Vagina (tissue), 2 donors: Measurements from ENCODE around the gene LZTS2.
A peak's percentile ranks its signal among the peaks of the same experiment; 100 is the strongest.

ENCODE experiments used
- CTCF ChIP-seq, 3 experiments: fragments of 450-650 bp in 2 of 3; fragments of 200-600 bp in 1 of 3; sonication (generic) in 1 of 3; IDR thresholded peaks; one replicate each; pipeline ENCODE4 v1.5.1; 2017 to 2019; ENCODE audit warnings: antibody characterized with exemption in 3 of 3, mild to moderate bottlenecking in 2 of 3, moderate library complexity in 2 of 3
- POLR2AphosphoS5 ChIP-seq, 2 donors: sonication (generic); formaldehyde crosslinking; IDR thresholded peaks; one replicate each; pipeline ENCODE4 v1.9.0; 2017; ENCODE audit warnings: antibody characterized with exemption in 2 of 2, mild to moderate bottlenecking in 2 of 2, low read depth in 1 of 2; ENCODE audit not compliant: insufficient read depth in 1 of 2

GRCh38 chr10:101031796-101032636, 32.4 kb downstream of the LZTS2 start:
- no peak for TF ChIP-seq CTCF (IDR thresholded peaks at IDR 0.05)
- peak; percentile 9 to 95 for TF ChIP-seq POLR2AphosphoS5 (IDR thresholded peaks at IDR 0.05; ENCODE audit: insufficient read depth in 1 of 2, low read depth in 1 of 2)
